Measurements from ENCODE around the gene ACSS2.

Gene ACSS2

GRCh38 chr20:34876406-34877282 lies at the start of gene ACSS2:
ACSS2 (plus strand) TSS chr20:34876612; CDS start chr20:34876646, 34 bp downstream.
- no peak for DNase-seq

GRCh38 chr20:34829191-34829590 lies 47.2 kb upstream of the ACSS2 start:
- DNase-seq = no peak

DNA sequence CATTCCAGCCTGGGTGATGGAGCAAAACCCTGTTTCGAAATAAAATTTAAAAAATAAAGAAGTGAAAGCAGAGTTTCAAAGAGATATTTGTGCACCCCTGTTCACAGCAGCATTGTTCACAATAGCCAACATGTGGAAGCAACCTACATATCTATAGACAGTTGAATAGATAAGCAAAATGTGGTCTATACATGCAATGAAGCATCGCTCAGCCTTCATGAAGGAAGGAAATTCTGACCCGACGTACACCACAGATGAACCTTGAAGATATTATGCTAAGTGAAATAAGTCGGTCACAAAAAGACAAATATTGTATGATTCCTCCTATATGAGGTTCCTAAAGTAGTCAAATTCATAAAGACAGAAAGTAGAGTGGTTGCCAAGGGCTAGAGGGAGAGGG lies 44.5 kb upstream of the ACSS2 start:
- no peak for DNase-seq

- peak; percentile 75 to 93 for DNase-seq
Observed at GRCh38 chr20:34834459-34834893, 41.9 kb upstream of the ACSS2 start.

- no peak for DNase-seq
Observed at GRCh38 chr20:34842143-34842542, 34.3 kb upstream of the ACSS2 start.

DNA sequence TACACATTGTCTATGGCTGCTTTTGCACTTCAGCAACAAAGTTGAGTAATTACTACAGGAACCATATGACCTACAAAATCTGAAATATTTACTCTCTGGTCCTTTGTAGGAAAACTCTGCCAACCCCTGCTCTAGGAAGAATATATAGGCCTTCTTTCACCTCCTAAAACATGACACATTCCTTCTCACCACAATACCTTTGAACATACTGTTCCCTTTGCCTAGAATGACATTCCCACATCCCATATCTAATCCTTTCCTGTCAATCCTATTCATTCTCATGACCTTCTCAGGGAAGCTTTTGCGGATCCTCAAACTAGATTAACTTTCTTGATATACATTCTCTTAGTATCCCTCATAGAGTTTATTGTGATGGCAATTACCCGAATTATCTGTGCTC lies 33.0 kb upstream of the ACSS2 start:
- no peak for DNase-seq

- no peak for DNase-seq
Observed at GRCh38 chr20:34848597-34848996, 27.8 kb upstream of the ACSS2 start.

GRCh38 chr20:34849778-34850177 lies 26.6 kb upstream of the ACSS2 start:
- no peak for DNase-seq

GRCh38 chr20:34850969-34851368 lies 25.4 kb upstream of the ACSS2 start:
- no peak for DNase-seq

DNA sequence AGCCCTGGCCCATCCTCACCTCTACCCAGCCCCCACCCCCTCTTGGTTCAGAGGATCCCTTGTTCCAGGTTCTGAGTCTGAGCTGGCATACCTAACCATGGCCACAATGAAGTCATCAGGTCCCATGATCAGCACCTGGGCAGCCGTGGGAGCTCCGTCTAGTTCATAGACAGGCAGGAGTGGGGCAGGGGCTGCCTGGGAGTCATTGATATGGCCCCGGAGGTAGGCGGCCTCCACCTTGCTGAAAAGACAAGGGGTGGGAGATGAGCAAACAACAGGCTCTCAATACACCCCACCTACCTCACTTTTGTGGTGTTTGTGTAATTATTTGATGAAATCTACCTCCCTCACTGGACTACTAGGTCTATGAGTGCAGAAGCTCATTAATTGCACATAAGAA lies 24.1 kb upstream of the ACSS2 start:
- DNase-seq = no peak

- no peak for DNase-seq
Observed at GRCh38 chr20:34859367-34859766, 17.0 kb upstream of the ACSS2 start.

DNA sequence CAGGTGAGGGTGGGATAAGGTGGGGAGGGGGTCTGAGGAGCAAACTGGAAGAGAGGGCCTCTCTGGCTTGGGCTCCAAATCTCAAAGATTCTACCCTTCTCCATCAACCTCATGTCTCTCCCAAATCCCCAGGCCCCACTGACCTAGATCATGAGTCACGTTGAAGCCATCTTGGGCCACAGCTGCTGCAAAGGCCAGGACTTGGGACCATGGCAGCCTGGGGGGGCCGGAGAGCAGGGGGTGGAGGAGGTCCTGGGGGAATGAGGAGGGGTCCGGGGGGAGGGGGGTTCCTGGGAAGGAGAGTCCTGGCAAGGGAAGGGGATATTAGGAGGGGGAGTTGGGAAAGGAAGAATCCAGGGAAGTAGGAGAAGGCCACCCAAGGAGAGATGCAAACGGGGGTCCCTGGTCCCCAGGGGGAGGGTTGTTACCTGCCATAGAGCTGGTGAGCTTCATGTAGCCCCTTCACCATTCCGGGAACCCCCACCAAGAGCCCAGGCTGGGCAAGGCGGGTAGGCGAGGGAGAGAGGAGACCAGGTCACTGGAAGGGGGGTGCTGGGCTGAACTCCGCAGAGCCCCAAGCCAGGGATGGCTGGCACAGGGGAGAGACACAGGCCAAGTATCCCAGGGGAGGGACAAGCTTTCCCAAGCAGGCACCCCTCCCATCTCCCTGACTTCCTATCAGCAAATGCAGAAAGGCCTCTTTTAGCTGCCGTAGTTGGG lies 16.4 kb upstream of the ACSS2 start:
- no peak for DNase-seq

- DNase-seq = no peak
Observed at GRCh38 chr20:34861386-34862084, 14.9 kb upstream of the ACSS2 start.

DNA sequence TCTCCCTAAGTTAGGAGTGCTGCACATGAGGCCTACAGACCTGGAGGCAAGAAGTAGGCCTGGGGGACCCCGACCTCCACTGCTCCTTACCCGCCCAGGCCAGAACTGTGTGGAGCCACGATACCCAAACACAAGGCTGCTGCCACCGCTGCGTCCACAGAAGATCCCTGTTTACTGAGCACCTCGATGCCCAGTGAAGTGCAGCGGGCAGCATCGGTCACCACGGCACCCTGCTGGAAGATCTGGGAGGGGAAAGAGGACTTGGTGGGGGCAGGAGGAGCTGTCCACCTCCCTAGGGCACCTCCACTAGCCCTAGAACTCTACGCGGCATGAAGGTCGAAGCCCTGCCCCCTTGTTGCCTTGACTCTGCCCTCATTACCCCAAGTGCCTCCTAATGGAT lies 13.7 kb upstream of the ACSS2 start:
- no peak for DNase-seq

- DNase-seq = no peak
Observed at GRCh38 chr20:34863421-34863965, 12.9 kb upstream of the ACSS2 start.

GRCh38 chr20:34864216-34864615 lies 12.2 kb upstream of the ACSS2 start:
- no peak for DNase-seq

DNA sequence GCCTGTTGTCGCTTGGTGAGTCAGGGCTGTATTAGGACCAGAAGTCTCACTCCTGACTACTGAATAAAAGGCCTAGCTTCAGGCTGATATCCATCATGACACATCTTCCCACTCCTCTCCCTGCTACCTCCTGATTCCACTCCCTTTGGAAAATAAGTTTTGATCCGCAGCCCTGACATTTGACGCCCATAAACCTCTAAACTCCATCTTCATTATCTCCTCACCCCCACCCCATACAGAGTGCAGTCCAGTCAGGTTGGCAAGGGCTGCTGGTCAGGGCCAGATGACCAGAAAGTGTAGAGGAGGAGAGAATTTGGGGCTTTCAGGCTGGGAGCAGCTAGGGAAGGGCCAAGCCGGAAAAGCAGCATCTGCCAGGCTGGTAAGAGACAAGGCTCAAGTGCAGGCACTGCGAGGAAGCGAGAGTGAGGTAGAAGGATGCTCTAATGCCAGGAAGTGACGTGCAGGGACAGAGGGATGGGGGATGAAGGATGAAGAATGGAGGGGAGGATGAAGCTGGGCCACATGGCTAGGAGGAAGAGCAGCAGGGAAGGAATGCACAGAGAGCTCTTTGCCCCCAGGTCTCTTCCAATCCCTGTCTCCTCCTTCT lies 5.0 kb upstream of the ACSS2 start:
- DNase-seq = no peak

- peak in 1 of 2 experiments; percentile 39 for DNase-seq
Observed at GRCh38 chr20:34871966-34872621, 4.3 kb upstream of the ACSS2 start.

GRCh38 chr20:34872622-34873224 lies 3.7 kb upstream of the ACSS2 start, which contains the start of gene GGT7:
GGT7 (minus strand) TSS chr20:34872856; CDS start chr20:34872815, 41 bp downstream.
- peak; percentile 52 to 93 for DNase-seq

- DNase-seq = no peak
Observed at GRCh38 chr20:34873583-34874093, 2.8 kb upstream of the ACSS2 start.

DNA sequence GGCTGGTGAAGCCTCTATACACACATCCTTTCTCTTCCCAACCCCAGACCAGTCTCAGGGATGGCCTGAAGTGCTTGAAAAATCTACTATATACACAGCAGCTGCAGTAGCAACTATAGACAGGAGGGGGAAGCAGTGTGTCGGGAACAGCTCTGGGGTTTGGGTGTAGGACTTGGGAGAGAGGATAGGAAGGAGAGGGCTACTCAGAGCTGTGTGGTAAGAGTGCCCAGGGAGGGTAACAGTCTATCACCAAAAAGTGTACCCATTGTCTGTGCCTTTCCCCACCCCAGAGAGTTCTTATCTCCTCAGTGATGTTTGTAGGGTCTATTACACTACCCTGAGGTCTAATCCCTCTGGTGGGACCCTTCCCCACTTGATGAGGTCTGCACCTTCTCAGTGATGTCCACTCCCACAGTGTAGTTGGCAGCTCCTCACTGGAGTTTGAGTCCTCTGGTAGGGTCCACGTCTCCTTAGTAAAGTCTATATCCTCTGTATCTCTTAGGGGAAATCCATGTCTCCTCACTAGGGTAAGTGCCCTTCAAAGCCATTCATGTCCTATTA lies 2.2 kb upstream of the ACSS2 start:
- DNase-seq = peak; percentile 86 to 94
